HUES6 (cell line): Measurements from ENCODE around the gene ERVFRD-1.
"Not testable (repeated sequence)": the region's sequence is repeated elsewhere in the genome, so short reads cannot be mapped to it uniquely, and the experiment has no call there.

ENCODE experiments used
- H3K27ac ChIP-seq: 2 replicates; pipeline ENCODE4 v1.7.0; 2013; ENCODE audit warnings: low read depth, mild to moderate bottlenecking, low read length, inconsistent platforms
- H3K27me3 ChIP-seq: 2 replicates; pipeline ENCODE4 v1.6.1; 2013; ENCODE audit warnings: low read length; ENCODE audit not compliant: control insufficient read depth, insufficient read depth
- H3K36me3 ChIP-seq: 2 replicates; pipeline ENCODE4 v1.6.1; 2013; ENCODE audit warnings: low read length; ENCODE audit not compliant: control insufficient read depth, insufficient read depth
- H3K4me1 ChIP-seq: 2 replicates; pipeline ENCODE4 v1.6.1; 2013; ENCODE audit warnings: low read length; ENCODE audit not compliant: control insufficient read depth, insufficient read depth
- H3K4me3 ChIP-seq: 2 replicates; pipeline ENCODE4 v1.5.1; 2013; ENCODE audit warnings: low read depth, low read length
- H3K9ac ChIP-seq: one replicate; pipeline ENCODE4 v1.6.1; 2013; ENCODE audit warnings: mild to moderate bottlenecking, low read length
- H3K9me3 ChIP-seq: 2 replicates; pipeline ENCODE4 v1.6.1; 2013; ENCODE audit warnings: low read depth, low read length; ENCODE audit not compliant: control insufficient read depth, insufficient read depth

The ERVFRD-1 gene

DNA sequence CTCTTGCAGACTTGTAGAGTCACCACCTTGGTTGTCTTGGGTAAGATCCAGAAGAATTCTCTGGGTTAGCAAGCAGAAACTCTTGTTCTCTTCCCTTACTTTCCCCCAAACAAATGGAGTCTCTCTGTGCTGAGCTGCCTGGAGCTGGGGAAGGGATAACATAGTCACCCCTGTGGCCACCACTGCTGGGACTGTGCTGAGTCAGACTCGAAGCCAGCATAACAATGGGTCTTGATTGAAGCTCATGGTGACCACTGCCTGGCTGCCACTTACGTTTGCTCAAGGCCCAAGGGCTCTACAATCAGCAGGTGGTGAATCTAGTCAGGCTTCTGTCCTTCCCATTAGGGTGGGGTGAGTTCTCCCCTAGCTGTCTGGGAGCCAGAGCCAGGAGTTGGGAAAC, 15.4 kb upstream of the ERVFRD-1 start:
- Histone ChIP-seq H3K9ac (no peak overlapping the region), H3K9me3 (no peaks in the 10 kb centered on the region), H3K4me3 (no peak overlapping the region), H3K4me1 (peaks cover 13% of the 10 kb centered on the region), H3K27ac (no peak overlapping the region), H3K27me3 (no peaks in the 10 kb centered on the region), H3K36me3 (no peaks in the 10 kb centered on the region; the same call in 1 of the 2 replicates)

DNA sequence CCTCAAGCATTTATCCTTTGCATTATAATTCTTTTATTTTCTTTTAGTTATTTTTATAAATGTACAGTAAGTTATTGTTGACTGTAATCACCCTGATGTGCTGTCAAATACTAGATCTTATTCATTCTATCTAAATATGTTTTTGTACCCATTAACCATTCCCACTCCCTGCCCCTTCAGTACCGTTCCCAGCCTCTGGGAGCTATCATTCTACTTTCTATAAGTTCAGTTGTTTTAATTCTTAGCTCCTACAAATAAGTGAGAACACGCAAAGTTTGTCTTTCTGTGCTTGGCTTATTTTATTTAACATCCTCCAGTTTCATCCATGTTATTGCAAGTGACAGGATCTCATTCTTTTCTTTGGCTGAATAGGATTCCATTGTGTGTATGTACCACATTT, 12.5 kb upstream of the ERVFRD-1 start:
- Histone ChIP-seq H3K4me3 (no peak overlapping the region), H3K27me3 (no peaks in the 10 kb centered on the region), H3K27ac (no peak overlapping the region), H3K9me3 (no peaks in the 10 kb centered on the region), H3K36me3 (no peaks in the 10 kb centered on the region; the same call in none of the 2 replicates), H3K4me1 (peaks cover 5% of the 10 kb centered on the region), H3K9ac (no peak overlapping the region)

DNA sequence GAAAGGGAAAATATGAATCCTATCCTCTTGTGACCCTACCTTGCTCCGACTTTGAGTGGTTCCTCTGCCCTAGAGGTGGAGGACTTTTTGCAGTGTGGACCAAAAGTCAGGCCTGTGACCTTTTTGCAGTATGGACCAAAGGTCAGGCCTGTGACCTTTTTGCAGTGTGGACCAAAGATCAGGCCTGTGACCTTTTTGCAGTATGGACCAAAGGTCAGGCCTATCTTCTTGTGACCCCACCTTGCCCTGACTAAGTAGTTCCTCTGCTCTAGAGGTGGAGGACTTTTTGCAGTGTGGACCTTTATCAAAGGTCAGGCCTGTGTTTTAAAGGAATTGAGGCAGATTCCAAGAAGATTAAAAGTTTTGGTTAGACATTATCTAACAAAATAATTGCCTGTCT, 10.9 kb upstream of the ERVFRD-1 start:
- Histone ChIP-seq H3K36me3 (no peaks in the 10 kb centered on the region; the same call in 1 of the 2 replicates), H3K4me3 (no peak overlapping the region), H3K9ac (no peak overlapping the region), H3K4me1 (peaks cover 5% of the 10 kb centered on the region), H3K27ac (no peak overlapping the region), H3K27me3 (no peaks in the 10 kb centered on the region), H3K9me3 (no peaks in the 10 kb centered on the region)

DNA sequence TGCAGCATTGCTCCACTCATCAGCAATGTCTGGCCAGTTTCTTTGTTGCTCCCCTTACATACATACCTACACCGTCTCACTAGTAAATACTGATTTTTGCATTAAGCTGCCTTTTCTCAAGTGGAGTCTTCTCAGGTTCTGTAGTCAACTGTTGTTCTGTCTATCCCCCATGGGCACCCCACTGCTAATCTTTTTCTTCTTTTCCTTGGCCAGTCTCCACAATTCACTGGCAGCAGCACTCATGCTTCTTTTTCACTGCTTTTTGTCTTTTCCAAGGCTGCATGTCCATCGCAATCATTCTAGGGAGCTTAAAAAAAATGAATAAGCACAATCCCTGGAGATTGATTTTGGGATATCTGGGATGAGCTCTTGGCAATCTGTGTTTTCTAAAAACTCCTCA, 10.3 kb upstream of the ERVFRD-1 start:
- Histone ChIP-seq H3K9ac (no peak overlapping the region), H3K27ac (no peak overlapping the region), H3K4me1 (peaks cover 4% of the 10 kb centered on the region), H3K36me3 (no peaks in the 10 kb centered on the region; the same call in 1 of the 2 replicates), H3K9me3 (no peaks in the 10 kb centered on the region), H3K27me3 (no peaks in the 10 kb centered on the region), H3K4me3 (no peak overlapping the region)

DNA sequence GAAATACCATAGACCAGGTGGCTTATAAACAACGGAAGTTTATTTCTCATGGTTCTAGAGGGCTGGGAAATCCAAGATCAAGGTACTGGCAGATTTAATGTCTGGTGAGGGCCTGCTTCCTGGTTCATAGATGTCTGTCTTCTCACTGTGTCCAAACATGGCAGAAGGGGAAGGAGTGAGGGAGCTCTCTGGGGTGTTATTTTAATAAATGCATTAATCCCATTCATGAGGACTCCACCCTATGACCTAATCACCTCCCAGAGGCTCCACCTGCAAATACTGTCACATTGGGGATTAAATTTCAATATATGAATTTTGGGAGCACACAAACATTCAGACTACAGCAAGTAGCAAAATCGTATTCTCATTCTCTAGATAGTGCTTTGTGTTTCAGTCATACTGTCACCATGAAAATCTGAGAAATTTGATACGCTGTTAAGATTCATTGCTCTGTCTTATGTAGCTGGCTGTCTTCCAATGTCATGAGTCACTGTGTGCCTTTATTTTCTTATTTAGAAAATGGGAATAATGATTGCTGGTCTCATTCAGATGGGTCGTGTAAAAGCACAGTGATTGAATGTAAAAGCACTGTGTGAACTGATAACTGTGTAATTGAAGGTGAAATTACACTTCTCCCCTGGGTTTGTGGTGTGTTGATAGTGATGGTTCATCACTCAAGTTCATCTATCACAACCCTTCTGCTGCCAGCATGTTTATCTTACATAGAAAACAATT, 8.9 kb upstream of the ERVFRD-1 start:
- Histone ChIP-seq H3K36me3 (no peaks in the 10 kb centered on the region; the same call in 1 of the 2 replicates), H3K27me3 (no peaks in the 10 kb centered on the region), H3K9me3 (no peaks in the 10 kb centered on the region), H3K4me1 (no peaks in the 10 kb centered on the region), H3K4me3 (no peak overlapping the region), H3K9ac (no peak overlapping the region), H3K27ac (no peak overlapping the region)

DNA sequence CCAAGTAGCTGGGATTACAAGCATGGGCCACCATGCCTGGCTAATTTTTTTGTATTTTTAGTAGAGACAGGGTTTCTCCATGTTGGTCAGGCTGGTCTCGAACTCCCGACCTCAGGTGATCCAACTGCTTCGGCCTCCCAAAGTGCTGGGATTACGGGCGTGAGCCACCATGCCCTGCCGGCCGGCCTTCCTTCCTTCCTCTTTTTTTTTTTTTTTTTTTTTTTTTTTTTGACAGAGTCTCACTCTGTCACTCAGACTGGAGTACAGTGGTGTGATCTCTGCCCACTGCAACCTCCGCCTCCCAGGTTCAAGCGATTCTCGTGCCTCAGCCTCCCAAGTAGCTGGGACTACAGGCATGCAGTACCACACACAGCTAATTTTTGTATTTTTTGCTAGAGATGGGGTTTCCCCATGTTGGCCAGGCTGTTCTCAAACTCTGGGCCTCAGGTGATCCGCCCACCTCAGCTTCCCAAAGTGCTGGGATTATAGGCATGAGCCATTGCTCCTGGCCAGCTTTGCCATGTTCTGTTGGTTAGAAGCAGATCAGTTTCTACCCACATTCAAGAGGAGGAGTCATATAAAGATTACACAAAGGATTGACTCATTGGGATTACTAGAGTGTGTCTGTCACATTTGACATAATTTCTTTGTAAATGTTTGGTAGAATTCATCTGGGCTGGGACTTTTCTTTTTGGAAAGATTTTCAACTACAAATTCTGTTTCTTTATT, 4.4 kb upstream of the ERVFRD-1 start:
- H3K9ac ChIP-seq, H3K27me3 ChIP-seq, H3K36me3 ChIP-seq, H3K9me3 ChIP-seq, H3K4me3 ChIP-seq, H3K4me1 ChIP-seq, H3K27ac ChIP-seq: not testable (repeated sequence)

DNA sequence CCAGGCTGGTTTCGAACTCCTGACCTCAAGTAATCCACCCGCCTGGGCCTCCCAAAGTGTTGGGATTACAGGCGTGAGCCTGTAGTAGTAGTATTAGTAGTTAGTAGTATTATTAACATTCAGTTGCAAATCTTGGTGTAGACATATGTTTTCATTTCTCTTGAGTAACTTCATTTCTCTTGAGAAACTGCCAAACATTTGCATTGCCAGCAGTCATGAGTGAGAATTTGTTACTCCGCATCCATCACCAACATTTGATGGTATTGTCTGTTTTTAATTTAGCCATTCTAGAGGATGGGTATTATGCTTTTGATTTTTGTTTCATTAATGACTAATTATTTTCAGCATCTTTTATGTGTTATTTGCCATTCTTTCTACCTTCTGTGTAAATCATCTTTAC, 1.5 kb upstream of the ERVFRD-1 start:
- Histone ChIP-seq H3K9ac (no peak overlapping the region), H3K4me1 (peaks cover 13% of the 10 kb centered on the region), H3K4me3 (no peak overlapping the region), H3K27me3 (no peaks in the 10 kb centered on the region), H3K27ac (no peak overlapping the region), H3K36me3 (no peaks in the 10 kb centered on the region), H3K9me3 (no peaks in the 10 kb centered on the region)

DNA sequence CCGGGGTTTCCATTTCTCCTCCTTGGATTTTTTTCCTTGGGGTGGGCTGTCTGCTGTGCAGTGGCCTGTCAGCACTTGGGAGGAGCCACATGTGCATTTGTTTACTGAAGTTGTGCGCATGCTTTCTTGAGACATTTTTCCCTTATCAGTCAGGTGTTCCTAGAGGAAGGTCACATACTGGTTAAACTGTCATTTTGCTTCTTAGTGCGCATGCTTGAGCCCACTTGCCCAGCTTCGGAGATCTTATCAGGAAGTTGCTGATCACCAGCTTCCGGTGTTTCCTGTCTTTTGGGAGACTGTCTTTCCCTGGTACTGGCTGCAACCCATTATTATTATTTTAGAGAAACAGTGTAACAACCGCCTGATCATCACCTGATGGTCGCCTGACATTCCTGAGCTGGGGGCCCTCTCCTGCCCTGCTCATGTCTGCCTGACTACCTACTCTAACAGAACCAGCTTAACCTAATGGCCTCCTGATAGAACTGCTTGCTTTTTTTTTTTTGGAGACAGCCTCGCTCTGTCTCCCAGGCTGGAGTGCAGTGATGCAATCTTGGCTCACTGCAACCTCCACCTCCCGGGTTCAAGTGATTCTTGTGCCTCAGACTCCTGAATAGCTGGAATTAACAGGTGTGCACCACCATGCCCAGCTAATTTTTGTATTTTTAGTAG, 378 bp upstream of the ERVFRD-1 start:
- H3K4me3 ChIP-seq = no peak overlapping the region
- no peak overlapping the region for H3K27ac ChIP-seq
- no peaks in the 10 kb centered on the region for H3K36me3 ChIP-seq
- no peaks in the 10 kb centered on the region for H3K27me3 ChIP-seq
- H3K9me3 ChIP-seq = no peaks in the 10 kb centered on the region
- H3K9ac ChIP-seq = no peak overlapping the region
- peaks cover 19% of the 10 kb centered on the region for H3K4me1 ChIP-seq

DNA sequence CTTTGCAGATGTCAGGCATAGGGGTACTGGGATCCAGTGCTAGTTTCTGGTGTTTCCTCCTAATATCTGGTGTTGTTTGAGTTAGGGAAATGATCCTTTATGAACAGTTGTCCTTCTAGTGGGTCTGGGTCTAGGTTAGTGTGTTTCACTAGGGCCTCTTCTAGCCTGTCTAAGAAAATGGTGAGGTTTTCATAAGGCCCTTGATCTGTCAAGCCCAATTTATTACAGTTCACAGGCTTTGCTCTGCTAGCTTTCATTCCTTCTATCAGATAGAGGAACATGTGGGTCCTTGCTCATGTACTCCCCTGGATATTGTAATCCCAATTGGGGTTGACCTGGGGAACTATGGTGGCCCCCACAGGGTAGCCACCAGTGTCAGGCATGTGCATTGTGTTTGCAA, 2.8 kb downstream of the ERVFRD-1 start:
- Histone ChIP-seq H3K36me3 (no peaks in the 10 kb centered on the region), H3K4me1 (peaks cover 21% of the 10 kb centered on the region), H3K4me3 (no peak overlapping the region), H3K9me3 (no peaks in the 10 kb centered on the region), H3K27me3 (no peaks in the 10 kb centered on the region), H3K27ac (no peak overlapping the region), H3K9ac (no peak overlapping the region)

DNA sequence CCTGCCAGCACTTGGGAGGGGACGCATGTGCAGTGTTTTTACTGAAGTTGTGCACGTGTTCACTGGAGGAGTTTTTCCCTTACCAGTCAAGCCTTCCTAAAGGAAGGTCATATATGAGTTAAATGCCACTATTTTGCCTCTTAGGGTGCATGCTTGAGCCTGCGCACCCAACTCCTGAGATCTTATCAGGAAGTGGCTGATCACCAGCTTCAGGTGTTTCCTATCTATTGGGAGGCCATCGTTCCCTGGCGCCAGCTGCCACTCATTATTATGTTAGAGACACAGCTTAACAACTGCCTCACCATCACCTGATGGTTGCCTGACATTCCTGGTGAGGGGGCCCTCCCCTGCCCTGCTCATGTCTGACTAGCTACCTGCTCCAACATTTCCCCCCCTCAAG, 8.5 kb downstream of the ERVFRD-1 start:
- Histone ChIP-seq H3K9ac (no peak overlapping the region), H3K27ac (no peak overlapping the region), H3K9me3 (peaks cover 8% of the 10 kb centered on the region; the same call in 1 of the 2 replicates), H3K4me1 (peaks cover 8% of the 10 kb centered on the region), H3K4me3 (no peak overlapping the region), H3K27me3 (no peaks in the 10 kb centered on the region), H3K36me3 (peaks cover 2% of the 10 kb centered on the region; the same call in 1 of the 2 replicates)

DNA sequence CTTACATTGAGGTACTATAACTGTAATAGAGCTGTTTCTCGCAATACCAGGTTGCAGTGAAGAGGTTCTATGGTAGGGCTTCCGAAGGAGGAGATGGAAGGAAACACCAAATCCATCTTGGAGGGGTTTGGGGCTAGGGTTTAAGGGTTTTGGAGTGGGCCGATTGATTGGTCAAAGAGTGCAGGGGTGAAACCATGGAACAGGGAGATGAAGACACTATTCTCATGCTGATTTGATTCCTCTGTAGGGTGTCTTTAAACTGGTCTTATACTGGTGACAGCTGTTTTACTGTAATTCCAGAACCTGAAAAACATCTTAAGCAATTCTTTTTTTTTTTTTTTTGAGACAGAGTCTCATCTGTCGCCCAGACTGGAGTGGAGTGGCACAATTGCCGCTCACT, 10.1 kb downstream of the ERVFRD-1 start:
- Histone ChIP-seq H3K36me3 (peaks cover 2% of the 10 kb centered on the region; the same call in 1 of the 2 replicates), H3K4me3 (no peak overlapping the region), H3K9ac (no peak overlapping the region), H3K27me3 (no peaks in the 10 kb centered on the region), H3K27ac (no peak overlapping the region), H3K9me3 (peaks cover 8% of the 10 kb centered on the region; the same call in 1 of the 2 replicates), H3K4me1 (no peaks in the 10 kb centered on the region; the same call in 1 of the 2 replicates)
